PFSK-1 (cell line): Measurements from ENCODE around the gene PRDX4.

Experiments
- FOXP2 ChIP-seq: optimal IDR thresholded peaks from 2 replicates; pipeline ENCODE3; 2011; ENCODE audit warnings: borderline replicate concordance, control low read depth, inconsistent platforms; ENCODE audit not compliant: insufficient read depth; ENCODE audit errors: extremely low read length, extremely low read depth
- POLR2AphosphoS5 ChIP-seq: IDR thresholded peaks from 2 replicates; pipeline ENCODE4 v1.6.1; 2012; ENCODE audit warnings: low read depth, mild to moderate bottlenecking, control low read depth, low read length, moderate library complexity
- SIN3A ChIP-seq: IDR thresholded peaks from 2 replicates; pipeline ENCODE4 v1.6.1; 2012; ENCODE audit warnings: mild to moderate bottlenecking, low read length, moderate library complexity, borderline replicate concordance; ENCODE audit not compliant: insufficient read depth
- TAF1 ChIP-seq: IDR thresholded peaks from 2 replicates; pipeline ENCODE4 v1.6.1; 2012; ENCODE audit warnings: low read length, control low read depth, borderline replicate concordance; ENCODE audit not compliant: insufficient read depth
- TF ChIP-seq, protein P1 (sequence below), 2 experiments: IDR thresholded peaks; 2 replicates each; pipeline versions ENCODE4 v1.6.1 to v1.8.0; 2011 to 2012; ENCODE audit warnings: low read depth in 2 of 2, low read length in 2 of 2, control low read depth in 1 of 2, inconsistent platforms in 1 of 2, mild to moderate bottlenecking in 1 of 2, moderate library complexity in 1 of 2; ENCODE audit not compliant: insufficient read depth in 1 of 2

Gene PRDX4

DNA sequence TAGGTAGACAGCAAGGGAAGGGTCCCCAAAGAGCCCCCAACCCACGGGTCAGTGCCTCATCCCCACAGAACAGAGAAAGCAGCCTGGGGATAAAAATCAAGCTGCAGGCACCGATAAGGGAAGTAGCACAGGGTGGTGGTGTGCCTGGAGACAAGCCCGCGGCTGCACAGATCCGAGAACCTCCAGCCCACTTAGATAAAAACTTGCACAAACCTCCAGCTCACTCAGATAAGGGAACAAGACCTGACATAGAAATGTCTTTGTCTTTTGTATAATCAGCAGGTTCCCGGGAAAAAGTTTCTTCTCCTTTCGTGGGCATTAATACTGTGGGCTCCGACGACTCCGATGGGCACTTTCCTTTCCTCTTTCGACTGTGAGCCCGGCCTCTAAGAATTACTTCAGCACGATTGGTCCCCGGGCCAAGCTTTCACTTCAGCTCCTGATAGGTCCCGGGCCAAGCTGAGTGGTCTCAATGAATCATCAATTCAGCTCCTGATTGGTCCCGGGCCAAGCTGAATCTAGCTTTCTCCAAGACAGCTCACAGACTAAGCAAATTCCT is 32.4 kb downstream of the PRDX4 start:
- TF ChIP-seq FOXP2 (no peak), POLR2AphosphoS5 (no peak), TAF1 (no peak), SIN3A (no peak)
- TF ChIP-seq, protein P1, sequence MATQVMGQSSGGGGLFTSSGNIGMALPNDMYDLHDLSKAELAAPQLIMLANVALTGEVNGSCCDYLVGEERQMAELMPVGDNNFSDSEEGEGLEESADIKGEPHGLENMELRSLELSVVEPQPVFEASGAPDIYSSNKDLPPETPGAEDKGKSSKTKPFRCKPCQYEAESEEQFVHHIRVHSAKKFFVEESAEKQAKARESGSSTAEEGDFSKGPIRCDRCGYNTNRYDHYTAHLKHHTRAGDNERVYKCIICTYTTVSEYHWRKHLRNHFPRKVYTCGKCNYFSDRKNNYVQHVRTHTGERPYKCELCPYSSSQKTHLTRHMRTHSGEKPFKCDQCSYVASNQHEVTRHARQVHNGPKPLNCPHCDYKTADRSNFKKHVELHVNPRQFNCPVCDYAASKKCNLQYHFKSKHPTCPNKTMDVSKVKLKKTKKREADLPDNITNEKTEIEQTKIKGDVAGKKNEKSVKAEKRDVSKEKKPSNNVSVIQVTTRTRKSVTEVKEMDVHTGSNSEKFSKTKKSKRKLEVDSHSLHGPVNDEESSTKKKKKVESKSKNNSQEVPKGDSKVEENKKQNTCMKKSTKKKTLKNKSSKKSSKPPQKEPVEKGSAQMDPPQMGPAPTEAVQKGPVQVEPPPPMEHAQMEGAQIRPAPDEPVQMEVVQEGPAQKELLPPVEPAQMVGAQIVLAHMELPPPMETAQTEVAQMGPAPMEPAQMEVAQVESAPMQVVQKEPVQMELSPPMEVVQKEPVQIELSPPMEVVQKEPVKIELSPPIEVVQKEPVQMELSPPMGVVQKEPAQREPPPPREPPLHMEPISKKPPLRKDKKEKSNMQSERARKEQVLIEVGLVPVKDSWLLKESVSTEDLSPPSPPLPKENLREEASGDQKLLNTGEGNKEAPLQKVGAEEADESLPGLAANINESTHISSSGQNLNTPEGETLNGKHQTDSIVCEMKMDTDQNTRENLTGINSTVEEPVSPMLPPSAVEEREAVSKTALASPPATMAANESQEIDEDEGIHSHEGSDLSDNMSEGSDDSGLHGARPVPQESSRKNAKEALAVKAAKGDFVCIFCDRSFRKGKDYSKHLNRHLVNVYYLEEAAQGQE (IDR thresholded peaks at IDR 0.05; ENCODE audit: insufficient read depth in 1 of 2, low read depth in 2 of 2, low read length in 2 of 2), result no peak

DNA sequence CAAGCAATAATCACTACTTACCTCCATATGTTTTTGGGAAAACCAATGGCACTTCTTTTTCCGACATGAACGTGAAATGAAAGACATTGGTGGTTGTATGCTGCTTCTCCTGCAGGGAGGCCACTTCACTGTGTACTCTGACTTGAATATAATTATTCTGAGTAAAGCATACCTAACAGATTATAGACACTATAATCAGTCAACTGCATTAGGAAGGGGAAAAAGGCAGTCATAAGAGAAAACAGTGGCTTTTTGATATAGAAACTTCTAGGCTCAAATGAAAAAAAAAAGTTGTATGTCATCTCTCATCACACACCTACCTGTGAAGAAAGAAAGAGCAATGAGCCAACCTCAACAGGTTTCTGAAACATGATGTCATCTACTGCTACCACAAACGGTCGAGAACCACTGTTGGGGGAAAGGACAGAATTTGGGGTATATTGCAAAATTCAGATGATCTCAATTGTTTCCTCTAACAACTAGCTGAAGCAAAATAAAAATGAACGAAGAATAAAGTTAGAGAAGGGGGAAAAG is 37.4 kb downstream of the PRDX4 start:
- no peak for TF ChIP-seq SIN3A
- TF ChIP-seq, protein P1 (IDR thresholded peaks at IDR 0.05; ENCODE audit: insufficient read depth in 1 of 2, low read depth in 2 of 2, low read length in 2 of 2), result no peak
- no peak for TF ChIP-seq POLR2AphosphoS5

DNA sequence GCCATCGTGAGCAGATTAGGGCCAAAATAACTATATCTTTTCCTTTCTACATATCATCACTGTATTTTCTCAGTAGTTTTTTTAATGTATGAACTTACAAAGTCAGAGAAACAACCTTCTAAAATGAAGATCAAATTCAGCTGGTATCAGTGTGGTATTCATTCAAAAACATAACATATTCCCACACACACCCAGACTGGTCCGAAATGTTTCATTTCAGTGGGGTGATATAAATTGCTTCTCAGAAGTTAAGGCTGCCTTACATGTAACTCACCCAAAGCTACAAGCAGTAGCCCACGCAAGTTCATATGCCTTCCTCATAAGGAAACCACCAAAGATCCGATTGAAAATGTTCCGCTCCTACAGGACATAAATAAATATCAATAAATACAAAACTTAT is 37.9 kb downstream of the PRDX4 start:
- no peak for TF ChIP-seq FOXP2
- no peak for TF ChIP-seq TAF1
- TF ChIP-seq SIN3A, result no peak
- TF ChIP-seq, protein P1 (IDR thresholded peaks at IDR 0.05; ENCODE audit: insufficient read depth in 1 of 2, low read depth in 2 of 2, low read length in 2 of 2), result no peak
- no peak for TF ChIP-seq POLR2AphosphoS5

DNA sequence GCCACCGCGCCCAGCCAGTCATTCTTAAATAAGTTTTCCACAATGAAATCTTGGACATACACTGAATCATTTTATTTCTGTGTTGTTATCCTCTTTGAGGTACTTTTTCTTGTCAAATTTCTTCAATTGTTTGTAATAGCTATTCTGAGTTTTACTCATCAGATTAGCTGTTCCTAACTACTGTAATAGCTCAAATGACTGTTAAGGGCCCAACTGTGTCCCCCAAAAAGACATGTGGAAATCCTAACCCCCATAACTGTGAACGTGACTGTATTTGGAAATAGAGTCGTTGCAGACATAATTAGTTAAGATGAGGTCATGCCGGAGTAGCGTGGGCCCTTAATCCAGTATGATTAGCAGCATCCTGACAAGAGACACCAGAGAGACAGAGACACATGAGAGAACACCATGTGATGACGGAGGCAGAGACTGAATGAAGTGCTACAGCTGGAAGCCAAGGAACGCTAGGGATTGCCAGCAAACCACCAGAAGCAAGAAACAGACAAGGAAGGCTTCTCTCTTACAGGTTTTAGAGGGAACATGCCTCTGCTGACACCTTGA is 52.9 kb downstream of the PRDX4 start:
- TF ChIP-seq, protein P1 (IDR thresholded peaks at IDR 0.05; ENCODE audit: insufficient read depth in 1 of 2, low read depth in 2 of 2, low read length in 2 of 2), result no peak
- TF ChIP-seq TAF1 (no peak), POLR2AphosphoS5 (no peak)

DNA sequence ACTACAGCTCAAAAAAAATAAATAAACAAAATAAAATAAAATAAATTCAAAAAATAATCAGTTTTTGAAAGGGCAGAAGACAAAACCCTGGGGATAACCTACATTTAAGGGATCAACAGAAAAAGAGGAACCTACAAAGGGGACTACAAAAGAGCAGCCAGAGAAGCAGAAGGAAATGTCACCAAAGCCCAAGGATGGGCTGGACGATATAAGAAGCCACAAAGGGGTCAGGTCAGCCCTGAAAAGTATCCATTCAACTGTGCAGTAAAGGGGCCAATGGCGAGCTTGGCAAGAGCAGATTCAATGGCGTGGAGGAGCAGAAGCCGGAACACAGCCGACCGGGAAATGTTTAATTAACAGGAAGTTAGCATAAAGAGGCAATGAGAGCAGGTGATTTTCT is 58.9 kb downstream of the PRDX4 start:
- TF ChIP-seq TAF1 (no peak), POLR2AphosphoS5 (no peak), FOXP2 (no peak), SIN3A (no peak)
- TF ChIP-seq, protein P1 (IDR thresholded peaks at IDR 0.05; ENCODE audit: insufficient read depth in 1 of 2, low read depth in 2 of 2, low read length in 2 of 2), result no peak
